H1 (cell line): ENCODE data around the gene TMEM132A. TPM values are rescaled to one million over a fixed set of nuclear protein-coding genes. Genes with fewer than 3 reads are reported as not detected.

ENCODE experiments used
- CTCF ChIA-PET: fragments of 300-600 bp; sonication (Branson Sonifier 250); formaldehyde crosslinking; loops from one replicate; lab custom pipeline; 2021; ENCODE audit not compliant: partially characterized antibody; lab: Charles Lee
- POLR2A ChIA-PET: fragments of 300-600 bp; sonication (Branson Sonifier 250); formaldehyde crosslinking; loops from one replicate; lab custom pipeline; 2021; ENCODE audit warnings: inconsistent platforms; ENCODE audit not compliant: partially characterized antibody; lab: Charles Lee
- DNase-seq, 2 experiments: peaks; one replicate each; pipeline versions ENCODE4 v3.0.0 to v3.0.0-alpha.2; 2010 to 2022; ENCODE audit warnings: low spot score in 2 of 2, low read depth in 1 of 2, mixed read lengths in 1 of 2
- FAIRE-seq: peaks from 2 replicates; lab custom pipeline; 2011; peaks lifted over from hg19 to GRCh38; lab: Jason Lieb, UNC
- H2AFZ ChIP-seq: 2 replicates; pipeline ENCODE4 v1.8.1; 2012; ENCODE audit warnings: low read length, inconsistent platforms
- H2AK5ac ChIP-seq: 2 replicates; pipeline ENCODE4 v1.6.1; 2013; ENCODE audit warnings: low read depth, low read length
- H2BK120ac ChIP-seq: replicated peaks from 2 replicates; pipeline ENCODE3; 2013; ENCODE audit warnings: low read depth, low read length, inconsistent platforms
- H2BK12ac ChIP-seq: 2 replicates; pipeline ENCODE4 v1.6.1; 2013; ENCODE audit warnings: low read depth, low read length
- H2BK15ac ChIP-seq: 2 replicates; pipeline ENCODE4 v1.6.1; 2013; ENCODE audit warnings: low read length
- H2BK20ac ChIP-seq: 2 replicates; pipeline ENCODE4 v1.6.1; 2013; ENCODE audit warnings: low read length
- H2BK5ac ChIP-seq: 2 replicates; pipeline ENCODE4 v1.6.1; 2013; ENCODE audit warnings: low read depth, low read length
- H3K14ac ChIP-seq: 2 replicates; pipeline ENCODE4 v1.6.1; 2013; ENCODE audit warnings: inconsistent platforms; ENCODE audit not compliant: insufficient read length
- H3K18ac ChIP-seq: 2 replicates; pipeline ENCODE4 v1.6.1; 2013; ENCODE audit warnings: low read length; ENCODE audit errors: extremely low read depth
- H3K23ac ChIP-seq: 2 replicates; pipeline ENCODE4 v1.6.1; 2013; ENCODE audit warnings: inconsistent platforms; ENCODE audit not compliant: insufficient read length
- H3K23me2 ChIP-seq: 2 replicates; pipeline ENCODE4 v1.6.1; 2013; ENCODE audit warnings: low read depth, low read length
- H3K27ac ChIP-seq: 2 replicates; pipeline ENCODE4 v1.6.1; 2011; ENCODE audit warnings: low read depth, low read length, inconsistent platforms
- H3K27me3 ChIP-seq, 4 experiments: replicated peaks in 1 of 4; 1 replicate in 1 of 4; 2 replicates in 3 of 4; pipeline versions ENCODE4 v1.6.1 to v1.8.1; 2011 to 2013; ENCODE audit warnings: low read length in 3 of 4, mild to moderate bottlenecking in 3 of 4, inconsistent platforms in 2 of 4, mixed read lengths in 2 of 4, moderate library complexity in 1 of 4; ENCODE audit not compliant: control insufficient read depth in 3 of 4, insufficient read depth in 3 of 4; ENCODE audit errors: extremely low read depth in 1 of 4
- H3K36me3 ChIP-seq, 4 experiments: 2 replicates each; pipeline versions ENCODE4 v1.6.1 to v1.8.1; 2011 to 2013; ENCODE audit warnings: mild to moderate bottlenecking in 4 of 4, low read length in 3 of 4, moderate library complexity in 2 of 4, control low read depth in 1 of 4, inconsistent platforms in 1 of 4; ENCODE audit not compliant: insufficient read depth in 4 of 4, control insufficient read depth in 2 of 4
- H3K4ac ChIP-seq: replicated peaks from 2 replicates; pipeline ENCODE3; 2013; ENCODE audit warnings: low read length, low read depth, mixed read lengths, inconsistent platforms; ENCODE audit not compliant: insufficient read length
- H3K4me1 ChIP-seq, 4 experiments: replicated peaks in 1 of 4; 1 replicate in 1 of 4; 2 replicates in 3 of 4; pipeline versions ENCODE4 v1.6.1 to v1.8.1; 2011 to 2013; ENCODE audit warnings: low read length in 3 of 4, inconsistent platforms in 2 of 4, mixed read lengths in 1 of 4; ENCODE audit not compliant: insufficient read depth in 4 of 4, control insufficient read depth in 3 of 4
- H3K4me2 ChIP-seq, 2 experiments: 2 replicates each; pipeline versions ENCODE4 v1.6.1 to v1.8.1; 2011 to 2013; ENCODE audit warnings: low read depth in 2 of 2, low read length in 2 of 2, control low read depth in 1 of 2, inconsistent platforms in 1 of 2, mild to moderate bottlenecking in 1 of 2; ENCODE audit not compliant: insufficient read depth in 1 of 2
- H3K4me3 ChIP-seq, 4 experiments: fragments of 200-600, 300-600 bp in 1 of 4; sonication (generic), shearing (Covaris generic), sonication (Bioruptor Twin) in 1 of 4; 2 replicates each; pipeline versions ENCODE4 v1.5.1 to v1.8.1; 2011 to 2016; ENCODE audit warnings: low read length in 4 of 4, low read depth in 3 of 4, control low read depth in 2 of 4, inconsistent platforms in 2 of 4, mild to moderate bottlenecking in 2 of 4, mixed read lengths in 1 of 4, moderate library complexity in 1 of 4; ENCODE audit not compliant: insufficient read depth in 2 of 4; ENCODE audit errors: extremely low read depth in 1 of 4
- H3K56ac ChIP-seq: replicated peaks from 2 replicates; pipeline ENCODE3; 2013; ENCODE audit warnings: low read depth, mild to moderate bottlenecking, mixed read lengths, low read length, inconsistent platforms; ENCODE audit not compliant: insufficient read length
- H3K79me1 ChIP-seq: 2 replicates; pipeline ENCODE4 v1.6.1; 2013; ENCODE audit warnings: low read depth, low read length, control low read depth
- H3K79me2 ChIP-seq, 2 experiments: 2 replicates each; pipeline versions ENCODE4 v1.6.1 to v1.8.1; 2012 to 2013; ENCODE audit warnings: low read length in 2 of 2, mild to moderate bottlenecking in 2 of 2, inconsistent platforms in 1 of 2; ENCODE audit not compliant: insufficient read depth in 2 of 2, control insufficient read depth in 1 of 2
- H3K9ac ChIP-seq, 4 experiments: replicated peaks in 1 of 4; 1 replicate in 1 of 4; 2 replicates in 3 of 4; pipeline versions ENCODE4 v1.6.1 to v1.8.1; 2011 to 2013; ENCODE audit warnings: low read depth in 3 of 4, low read length in 3 of 4, control low read depth in 2 of 4, mild to moderate bottlenecking in 2 of 4, moderate library complexity in 2 of 4, inconsistent platforms in 1 of 4; ENCODE audit errors: extremely low read depth in 1 of 4
- H3K9me3 ChIP-seq, 2 experiments: 2 replicates each; pipeline versions ENCODE4 v1.6.1 to v1.8.1; 2012 to 2013; ENCODE audit warnings: mild to moderate bottlenecking in 2 of 2, moderate library complexity in 2 of 2, control low read depth in 1 of 2, inconsistent platforms in 1 of 2, low read depth in 1 of 2, low read length in 1 of 2, mixed read lengths in 1 of 2; ENCODE audit not compliant: insufficient read depth in 2 of 2
- H4K20me1 ChIP-seq, 2 experiments: replicated peaks in 1 of 2; 2 replicates each; pipeline versions ENCODE3 to v1.8.1; 2011 to 2013; ENCODE audit warnings: inconsistent platforms in 2 of 2, low read length in 2 of 2, mild to moderate bottlenecking in 1 of 2; ENCODE audit not compliant: insufficient read depth in 2 of 2, control insufficient read depth in 1 of 2
- H4K5ac ChIP-seq: 2 replicates; pipeline ENCODE4 v1.6.1; 2013; ENCODE audit warnings: low read length, low read depth, mixed read lengths, inconsistent platforms; ENCODE audit not compliant: insufficient read length
- H4K8ac ChIP-seq: 2 replicates; pipeline ENCODE4 v1.8.0; 2013; ENCODE audit warnings: mild to moderate bottlenecking, moderate library complexity, low read length, inconsistent platforms; ENCODE audit not compliant: insufficient read depth; ENCODE audit errors: extremely low read depth
- H4K91ac ChIP-seq: replicated peaks from 2 replicates; pipeline ENCODE3; 2013; ENCODE audit warnings: low read length, mixed read lengths, inconsistent platforms; ENCODE audit not compliant: insufficient read length
- EZH2 ChIP-seq: fragments of 200-600 bp; sonication (generic); IDR thresholded peaks from 2 replicates; pipeline ENCODE4 v1.7.1; 2012; ENCODE audit warnings: low read depth, mild to moderate bottlenecking, moderate library complexity, low read length, inconsistent platforms; ENCODE audit not compliant: severe bottlenecking
- SAP30 ChIP-seq: fragments of 300-600 bp; sonication (generic); IDR thresholded peaks from 2 replicates; pipeline ENCODE4 v1.7.1; 2012; ENCODE audit warnings: low read length, moderate library complexity, mild to moderate bottlenecking, inconsistent platforms; ENCODE audit not compliant: insufficient read depth, insufficient replicate concordance
- WGBS, 2 experiments: shearing (Covaris generic) in 1 of 2; methylation state at CpG; one replicate each; pipeline versions ENCODE4 v1.1.6 to v1.1.7; 2013 to 2015; ENCODE audit warnings: low lambda C conversion rate in 2 of 2, mixed read lengths in 2 of 2, inconsistent platforms in 1 of 2, low coverage in 1 of 2, missing lambda C conversion rate in 1 of 2; ENCODE audit not compliant: insufficient replicate concordance in 2 of 2, insufficient coverage in 1 of 2, insufficient read length in 1 of 2; ENCODE audit errors: extremely low coverage in 1 of 2, missing lambda C conversion rate in 1 of 2; 5-methylcytosine and 5-hydroxymethylcytosine counted together
- polyA plus RNA-seq, 7 experiments: library from polyadenylated mRNA; depleted of rRNA in 3 of 7; stranded (reverse) in 5 of 7; unstranded in 2 of 7; fragments of >200 nt in 5 of 7; fragments of 200-250 nt in 2 of 7; gene quantifications; 1 replicate in 5 of 7; 2 replicates in 1 of 7; 4 replicates in 1 of 7; pipeline versions ENCODE4 v1.2.1 to v1.2.3, GENCODE V29; 2011 to 2013; ENCODE audit warnings: missing spikeins in 2 of 7, mixed read lengths in 2 of 7
- total RNA-seq: library from RNA; stranded (reverse); fragmentation: NEBNext Ultra II Directional; extraction: Animal tissue kit (Norgen Biotek cat#: 25700); gene quantifications from 2 replicates; pipeline ENCODE4 v1.2.1, GENCODE V29; 2021

Gene TMEM132A
- total and polyA plus RNA-seq, 2 of the 8 experiments (the other 6 are each of a cell fraction or from before 2014, with no cell fraction given): 46.6 to 97.9 TPM

GRCh38 chr11:60899977-60900376 is 24.3 kb upstream of the TMEM132A start:
- Histone ChIP-seq H3K56ac (no peak overlapping the region), H3K79me2 (peaks cover 13 to 30% of the 10 kb centered on the region in 2 experiments), H2BK20ac (no peak overlapping the region), H2BK15ac (no peak overlapping the region), H3K4me3 (no peak overlapping the region), H2BK120ac (no peak overlapping the region), H2BK12ac (no peak overlapping the region), H3K27ac (no peak overlapping the region), H4K5ac (no peak overlapping the region), H3K14ac (no peak overlapping the region), H3K27me3 (no peaks in the 10 kb centered on the region), H3K9ac (no peak overlapping the region), H3K23me2 (no peaks in the 10 kb centered on the region), H3K23ac (no peak overlapping the region), H2AFZ (no peak overlapping the region), H3K18ac (no peak overlapping the region), H4K20me1 (peaks cover 10 to 30% of the 10 kb centered on the region in 2 experiments), H3K36me3 (peaks cover 34 to 81% (median 74%) of the 10 kb centered on the region in 4 experiments), H2BK5ac (no peak overlapping the region), H3K79me1 (peaks cover 9% of the 10 kb centered on the region), H4K91ac (no peak overlapping the region), H3K4ac (no peak overlapping the region), H2AK5ac (no peak overlapping the region), H3K4me2 (no peak overlapping the region), H4K8ac (no peak overlapping the region), H3K9me3 (no peaks in the 10 kb centered on the region), H3K4me1 (peaks cover under 1 to 6% (median under 1%) of the 10 kb centered on the region in 4 experiments; a peak in 3 of 7 replicates)
- WGBS, 2 experiments: 66% methylated on average over 4 of the region's 4 CpGs; no CpG with 5 or more reads in 1 of the 2 experiments
- TF ChIP-seq EZH2 (no peak), SAP30 (no peak)
- POLR2A ChIA-PET: interaction anchor here (1.5 to 1.6 kb wide), 3 partner anchors 10 to 49 kb away, joined by 3 to 8 read pairs (median 4); no protein-coding TSS in a partner anchor
- FAIRE-seq (no peak), DNase-seq (no peak)
- CTCF ChIA-PET: interaction anchor here (0.6 to 23.0 kb wide), 37 partner anchors 8 to 457 kb away, joined by 3 to 522 read pairs (median 4); partner anchors contain the start of genes PTGDR2, TMEM109 and ZP1
